Ovary (tissue), 9 donors: Measurements from ENCODE around the gene PABPC1L. TPM values are rescaled to one million over a fixed set of nuclear protein-coding genes. Genes with fewer than 3 reads are reported as not detected.

Source experiments
- DNase-seq, 5 donors: peaks; one replicate each; pipeline ENCODE4 v3.0.0-alpha.2; 2019 to 2020
- H3K27ac ChIP-seq, 2 donors: fragments of 200-600 bp; one replicate each; pipeline versions ENCODE4 v1.5.1 to v1.8.0; 2019 to 2022
- H3K27me3 ChIP-seq: fragments of 200-600 bp; one replicate; pipeline ENCODE4 v1.8.0; 2022
- H3K36me3 ChIP-seq: fragments of 200-600 bp; sonication (generic); one replicate; pipeline ENCODE4 v1.5.1; 2019
- H3K4me1 ChIP-seq: one replicate; pipeline ENCODE4 v1.8.1; 2013; ENCODE audit warnings: mild to moderate bottlenecking, moderate library complexity; ENCODE audit not compliant: insufficient read depth
- H3K4me3 ChIP-seq: fragments of 200-600 bp; sonication (generic); one replicate; pipeline ENCODE4 v1.5.1; 2017
- H3K9me3 ChIP-seq, 2 donors: fragments of 200-600 bp in 1 of 2; sonication (generic) in 1 of 2; one replicate each; pipeline versions ENCODE4 v1.5.1 to v1.8.1; 2013 to 2019; ENCODE audit warnings: mild to moderate bottlenecking in 1 of 2, moderate library complexity in 1 of 2
- EP300 ChIP-seq: sonication (generic); formaldehyde crosslinking; IDR thresholded peaks from one replicate; pipeline ENCODE4 v1.6.1; 2017; ENCODE audit warnings: antibody characterized with exemption
- POLR2A ChIP-seq: fragments of 450-650 bp; IDR thresholded peaks from one replicate; pipeline ENCODE4 v1.6.1; 2017; ENCODE audit warnings: antibody characterized with exemption, mild to moderate bottlenecking, moderate library complexity
- WGBS, 3 donors: extraction: QIAGEN DNeasy Blood & Tissue Kit in 1 of 3; methylation state at CpG; one replicate each; pipeline versions ENCODE4 v1.1.5 to v1.1.7; 2013 to 2017; 5-methylcytosine and 5-hydroxymethylcytosine counted together
- intact Hi-C, 4 donors: fragments of 100-400 bp; cut with DNase I; formaldehyde crosslinking; loops; one replicate each; pipeline versions ENCODE4 v1.11.0 to v1.15.1; 2022 to 2023
- polyA plus RNA-seq, 2 donors: library from polyadenylated mRNA; stranded (reverse); fragments of 200-250 nt in 1 of 2; fragments of 350-450 nt in 1 of 2; fragmentation: Illumina TruSeq in 1 of 2; extraction: RNeasy Lipid Tissue Mini Kit (QIAGEN cat#74804) in 1 of 2; gene quantifications; one replicate each; pipeline ENCODE4 v1.2.3, GENCODE V29; 2013 to 2014
- total RNA-seq, 7 donors: library from RNA; depleted of rRNA in 2 of 7; stranded (reverse); fragments of >200 nt in 2 of 7; fragmentation: NEBNext Ultra II Directional in 3 of 7; extraction: Animal tissue kit (Norgen Biotek cat#: 25700) in 3 of 7; gene quantifications; one replicate each; pipeline versions ENCODE4 v1.1.0 to v1.2.4, GENCODE V29; 2016 to 2023
- TF ChIP-seq, protein P1 (sequence below), 3 donors: fragments of 450-650 bp in 2 of 3; fragments of 200-600 bp in 1 of 3; IDR thresholded peaks; one replicate each; pipeline versions ENCODE4 v1.5.1 to v1.8.0; 2016 to 2022; ENCODE audit warnings: antibody characterized with exemption in 3 of 3, mild to moderate bottlenecking in 1 of 3
- donor health status: DM: no; HTN: no; CAD: no; lungs with moderate emphysema.
- donor health status: DM: no; HTN: no; CAD: no.
- donor health status: Bipolar disorder and iron deficiency.
- donor health status: DM: yes; HTN: yes; CAD: no.
- donor health status: DM: no; HTN: no; CAD: no.
- donor health status: DM: yes; HTN: yes; CAD: no.

The PABPC1L gene
- total and polyA plus RNA-seq, 9 donors, result 13.3 to 34.9 (median 21.9) TPM

GRCh38 chr20:44962483-44962882 lies 52.6 kb downstream of the PABPC1L start:
- H3K27ac ChIP-seq, result no peak overlapping the region
- no peaks in the 10 kb centered on the region for H3K27me3 ChIP-seq
- H3K4me3 ChIP-seq, result no peak overlapping the region
- no peak for TF ChIP-seq EP300
- TF ChIP-seq POLR2A, result no peak
- TF ChIP-seq, protein P1, sequence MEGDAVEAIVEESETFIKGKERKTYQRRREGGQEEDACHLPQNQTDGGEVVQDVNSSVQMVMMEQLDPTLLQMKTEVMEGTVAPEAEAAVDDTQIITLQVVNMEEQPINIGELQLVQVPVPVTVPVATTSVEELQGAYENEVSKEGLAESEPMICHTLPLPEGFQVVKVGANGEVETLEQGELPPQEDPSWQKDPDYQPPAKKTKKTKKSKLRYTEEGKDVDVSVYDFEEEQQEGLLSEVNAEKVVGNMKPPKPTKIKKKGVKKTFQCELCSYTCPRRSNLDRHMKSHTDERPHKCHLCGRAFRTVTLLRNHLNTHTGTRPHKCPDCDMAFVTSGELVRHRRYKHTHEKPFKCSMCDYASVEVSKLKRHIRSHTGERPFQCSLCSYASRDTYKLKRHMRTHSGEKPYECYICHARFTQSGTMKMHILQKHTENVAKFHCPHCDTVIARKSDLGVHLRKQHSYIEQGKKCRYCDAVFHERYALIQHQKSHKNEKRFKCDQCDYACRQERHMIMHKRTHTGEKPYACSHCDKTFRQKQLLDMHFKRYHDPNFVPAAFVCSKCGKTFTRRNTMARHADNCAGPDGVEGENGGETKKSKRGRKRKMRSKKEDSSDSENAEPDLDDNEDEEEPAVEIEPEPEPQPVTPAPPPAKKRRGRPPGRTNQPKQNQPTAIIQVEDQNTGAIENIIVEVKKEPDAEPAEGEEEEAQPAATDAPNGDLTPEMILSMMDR (IDR thresholded peaks at IDR 0.05), result no peak
- peaks cover 13% of the 10 kb centered on the region for H3K4me1 ChIP-seq
- no peak for DNase-seq
- intact Hi-C loops, result loop anchor here in 2 of 4 donors (10.0 kb wide), 2 partner anchors 208 to 218 kb away; partner anchors contain the start of gene KCNK15 (in 1 of the 2)
- WGBS, 3 donors, result 89 to 91% (median 91%) methylated on average over 3 of the region's 3 CpGs
- H3K36me3 ChIP-seq, result no peaks in the 10 kb centered on the region
- H3K9me3 ChIP-seq, result no peaks in the 10 kb centered on the region

DNA sequence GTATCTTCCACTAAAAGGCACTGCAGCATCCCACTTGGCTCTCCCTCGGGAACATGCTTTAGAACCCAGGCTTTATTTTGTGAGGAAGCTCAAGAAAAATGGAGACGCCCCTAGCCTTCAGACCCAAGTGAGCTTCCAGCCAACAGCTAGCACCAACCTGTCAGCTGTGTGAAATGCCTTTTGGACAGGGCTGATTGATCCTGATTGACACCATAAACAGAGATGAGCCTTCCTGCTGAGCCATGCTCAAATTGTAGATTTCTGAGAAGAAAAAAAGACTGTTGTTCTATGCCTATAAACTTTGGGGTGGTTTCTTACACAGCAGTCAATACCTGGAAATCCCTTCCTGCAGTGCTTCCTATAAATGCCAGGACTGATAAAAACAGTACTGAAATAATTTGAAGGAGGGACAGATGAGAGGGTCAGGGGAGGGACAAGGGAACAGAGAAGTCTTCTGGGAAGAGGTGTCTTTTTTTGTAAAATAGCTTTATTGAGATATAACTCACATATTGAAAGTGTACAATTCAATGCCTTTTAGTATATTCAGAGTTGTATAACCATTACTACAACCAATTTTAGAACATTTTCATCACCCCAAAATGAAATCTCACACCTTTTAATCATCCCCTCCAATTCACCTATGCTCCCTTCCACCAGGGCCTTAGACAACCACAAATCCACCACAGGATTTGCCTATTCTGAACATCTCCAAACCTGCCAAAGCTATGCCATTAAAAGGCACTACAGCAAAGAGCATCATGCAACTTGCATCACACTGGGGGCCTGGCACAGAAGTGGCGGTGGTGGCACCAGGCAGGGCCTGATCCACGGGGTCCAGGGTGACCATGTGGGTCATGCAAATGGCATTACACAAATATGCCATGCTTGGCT lies 53.7 kb downstream of the PABPC1L start:
- H3K27me3 ChIP-seq, result no peaks in the 10 kb centered on the region
- TF ChIP-seq EP300 (no peak), POLR2A (no peak)
- TF ChIP-seq, protein P1 (IDR thresholded peaks at IDR 0.05), result no peak
- H3K4me3 ChIP-seq, result no peak overlapping the region
- WGBS, 3 donors, result 67 to 73% (median 69%) methylated on average over 4 of the region's 4 CpGs
- no peaks in the 10 kb centered on the region for H3K9me3 ChIP-seq
- H3K36me3 ChIP-seq, result no peaks in the 10 kb centered on the region
- peaks cover 11% of the 10 kb centered on the region for H3K4me1 ChIP-seq
- no peak overlapping the region for H3K27ac ChIP-seq
- DNase-seq, result no peak
- intact Hi-C loops, result loop anchor here in 2 of 4 donors (10.0 kb wide), 2 partner anchors 209 to 219 kb away; partner anchors contain the start of gene KCNK15 (in 1 of the 2)

- Histone ChIP-seq H3K36me3 (no peaks in the 10 kb centered on the region), H3K9me3 (no peaks in the 10 kb centered on the region), H3K27me3 (no peaks in the 10 kb centered on the region), H3K27ac (no peak overlapping the region), H3K4me3 (peak overlapping the region; percentile 87), H3K4me1 (peaks cover 7% of the 10 kb centered on the region)
- intact Hi-C loops, result loop anchor here in 2 of 4 donors (10.0 kb wide), 2 partner anchors 211 to 221 kb away; partner anchors contain the start of gene KCNK15 (in 1 of the 2)
- 25 to 37% (median 32%) methylated on average over 5 of the region's 5 CpGs for WGBS, 3 donors
- TF ChIP-seq POLR2A, result no peak
- TF ChIP-seq, protein P1 (IDR thresholded peaks at IDR 0.05), result no peak
- no peak for DNase-seq
Measured at GRCh38 chr20:44965651-44966029, 55.8 kb downstream of the PABPC1L start.

GRCh38 chr20:44966030-44966961 lies 56.4 kb downstream of the PABPC1L start, which contains the start of gene STK4:
Gene STK4, plus strand, starts transcription at chr20:44966512. Its CDS starts 57 bp downstream, at chr20:44966569.
- Histone ChIP-seq H3K4me1 (peaks cover 7% of the 10 kb centered on the region), H3K4me3 (peak within 1 kb of the TSS; percentile 87), H3K27me3 (no peaks in the 10 kb centered on the region), H3K9me3 (no peaks in the 10 kb centered on the region), H3K36me3 (no peaks in the 10 kb centered on the region), H3K27ac (peak within 1 kb of the TSS; percentile 24 to 51)
- TF ChIP-seq EP300, result no peak
- TF ChIP-seq POLR2A, result peak; percentile 81
- TF ChIP-seq, protein P1 (IDR thresholded peaks at IDR 0.05), result peak in 2 of 3 donors; percentile 58 to 66
- 1% methylated on average over 62 to 68 of the region's 68 CpGs for WGBS, 3 donors
- intact Hi-C loops, result loop anchor here in 2 of 4 donors (10.0 kb wide), 2 partner anchors 211 to 221 kb away; partner anchors contain the start of gene KCNK15 (in 1 of the 2)
- peak; percentile 91 to 96 (median 92) for DNase-seq
